DMS79 treated with DMSO at 0.1 percent for 48 hours (cell line): ENCODE measurements around the gene CFAP299.

Experiments used
- DNase-seq: peaks from one replicate; lab custom pipeline; 2025; lab: John Stamatoyannopoulos, UW

CFAP299 gene

DNA sequence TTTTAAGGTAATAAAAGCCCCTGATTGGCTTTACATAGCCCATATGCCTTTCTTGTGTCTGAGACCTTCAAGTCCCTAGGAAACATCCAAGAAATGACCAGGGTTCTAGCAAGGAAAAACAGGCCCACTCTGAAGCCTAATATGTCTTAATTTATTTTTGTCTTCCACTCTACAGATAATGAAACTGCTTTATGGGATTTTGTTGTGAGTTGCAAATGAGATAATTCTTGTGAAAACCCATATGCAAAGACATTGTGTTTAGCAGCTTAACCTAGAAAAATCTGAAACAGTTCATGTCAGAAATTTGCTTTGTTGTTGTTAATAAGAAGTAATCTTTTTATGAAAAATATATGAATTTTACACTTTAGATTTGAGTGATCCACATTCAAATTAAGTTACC, 504.3 kb downstream of the CFAP299 start:
- no peak for DNase-seq

GRCh38 chr4:80840396-80840795, 504.9 kb downstream of the CFAP299 start:
- no peak for DNase-seq

DNA sequence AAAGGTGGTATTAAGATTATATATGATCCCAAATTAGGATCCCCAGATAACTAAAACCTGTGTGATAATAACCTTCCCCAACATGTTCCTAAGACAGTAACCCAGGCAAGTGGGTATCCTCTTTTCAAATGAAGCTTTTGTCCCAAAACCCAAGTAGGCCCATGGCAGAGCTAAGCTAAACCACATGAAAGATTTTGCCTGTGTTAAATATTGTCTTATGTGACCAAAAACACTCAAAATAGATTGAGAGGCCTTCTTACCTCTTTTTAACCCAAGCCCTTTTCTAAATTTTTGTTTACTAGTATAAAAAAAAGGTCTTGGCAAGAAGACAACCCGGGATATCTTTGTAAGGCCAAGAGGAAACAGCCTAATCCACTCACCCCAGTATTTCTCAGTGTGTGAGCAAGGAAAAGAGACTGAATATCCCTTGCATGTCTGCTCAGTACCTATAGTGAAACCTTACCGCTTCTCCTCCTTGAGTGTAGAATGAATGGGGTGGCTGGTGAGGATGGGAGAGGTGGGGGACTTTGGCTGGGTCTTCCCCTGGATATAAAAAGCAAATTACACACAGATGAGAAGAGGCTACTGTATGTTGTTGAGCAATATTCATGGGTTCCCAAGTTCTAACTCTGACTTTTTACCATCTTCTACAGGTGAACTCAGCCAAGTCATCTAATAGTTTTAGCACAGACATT, 506.2 kb downstream of the CFAP299 start:
- DNase-seq, result no peak

DNA sequence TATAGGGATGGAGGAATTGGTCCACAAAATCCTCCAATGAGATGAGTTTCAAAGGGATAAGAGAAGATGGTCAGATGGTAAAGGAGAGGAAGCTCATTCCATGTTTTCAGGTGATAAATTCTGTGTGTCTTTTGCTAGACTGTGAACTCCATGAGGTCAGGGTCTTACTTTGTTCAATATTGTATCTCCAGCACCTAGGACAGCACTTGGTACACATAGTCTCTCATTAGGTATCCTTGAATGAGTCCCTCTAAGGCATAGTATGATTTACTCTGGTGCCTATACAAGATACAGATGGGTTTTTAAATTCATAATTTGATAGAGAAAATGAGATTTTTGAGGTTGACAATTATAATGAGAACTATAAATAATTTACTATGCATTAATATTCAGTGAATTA, 510.7 kb downstream of the CFAP299 start:
- DNase-seq, result no peak

GRCh38 chr4:80852061-80852460, 516.5 kb downstream of the CFAP299 start:
- DNase-seq, result no peak

DNA sequence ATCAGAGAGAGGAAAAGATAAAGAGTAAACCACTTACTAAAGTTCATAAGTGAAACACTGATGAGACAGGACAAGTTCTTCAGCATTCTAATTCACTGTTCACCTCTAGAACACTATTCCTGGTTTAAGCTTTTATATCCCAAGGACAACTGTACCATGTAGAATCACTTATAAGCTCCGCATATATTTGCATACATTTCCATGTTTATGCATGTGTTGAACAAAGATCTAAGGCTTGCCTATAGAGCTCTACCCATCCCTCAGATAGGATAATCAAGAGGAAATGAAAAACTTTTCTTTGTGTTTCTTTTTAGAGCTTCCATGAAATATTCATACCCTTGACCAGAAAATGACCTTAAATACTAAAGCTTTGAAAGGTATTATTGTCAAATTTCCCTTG, 538.0 kb downstream of the CFAP299 start:
- no peak for DNase-seq

- DNase-seq, result no peak
Observed at GRCh38 chr4:80874979-80875378, 539.4 kb downstream of the CFAP299 start.

DNA sequence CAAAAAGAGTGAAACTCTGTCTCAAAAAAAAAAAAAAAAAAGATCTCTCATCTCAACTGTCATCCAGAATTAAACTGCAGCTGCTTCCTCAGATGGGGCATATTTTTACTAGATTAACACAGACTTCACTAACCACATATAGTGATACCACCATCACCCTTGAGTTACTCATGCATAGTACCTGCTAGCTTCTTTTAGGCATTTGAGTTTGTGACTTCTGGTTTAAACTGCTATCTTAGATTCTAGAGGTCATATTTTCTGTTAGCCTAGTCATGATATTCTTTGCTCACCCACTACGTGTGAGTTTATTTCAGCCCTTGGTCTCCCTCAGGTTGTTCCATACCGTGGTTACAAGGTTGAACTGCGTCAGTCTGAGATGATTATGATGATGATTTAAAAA, 540.1 kb downstream of the CFAP299 start:
- no peak for DNase-seq

DNA sequence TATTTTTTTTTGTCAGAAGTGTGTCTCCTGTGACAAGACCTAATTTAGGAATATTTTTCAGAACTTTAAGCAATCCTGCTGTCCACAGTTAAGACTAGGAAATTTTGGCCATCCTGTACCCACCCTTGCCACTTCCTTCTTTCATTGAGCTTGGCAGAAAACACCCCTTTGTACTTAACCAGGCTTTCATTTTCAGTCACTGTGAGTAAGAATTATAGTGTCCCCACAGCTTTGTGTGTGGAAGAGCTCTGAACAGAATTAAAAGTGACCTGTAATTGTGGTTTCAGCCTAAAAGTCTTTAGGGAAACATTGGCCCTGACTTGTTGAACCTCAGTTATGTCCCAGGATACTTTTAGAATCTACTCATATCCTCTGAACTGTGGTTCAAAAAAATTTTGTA, 541.3 kb downstream of the CFAP299 start:
- no peak for DNase-seq

GRCh38 chr4:80878218-80878617, 542.7 kb downstream of the CFAP299 start:
- no peak for DNase-seq

GRCh38 chr4:80897537-80898303, 562.2 kb downstream of the CFAP299 start:
- DNase-seq, result no peak

- DNase-seq, result no peak
Observed at GRCh38 chr4:80900908-80901307, 565.4 kb downstream of the CFAP299 start.

GRCh38 chr4:80903020-80903419, 567.5 kb downstream of the CFAP299 start:
- DNase-seq, result no peak

- DNase-seq, result no peak
Observed at GRCh38 chr4:80909938-80910337, 574.4 kb downstream of the CFAP299 start.

DNA sequence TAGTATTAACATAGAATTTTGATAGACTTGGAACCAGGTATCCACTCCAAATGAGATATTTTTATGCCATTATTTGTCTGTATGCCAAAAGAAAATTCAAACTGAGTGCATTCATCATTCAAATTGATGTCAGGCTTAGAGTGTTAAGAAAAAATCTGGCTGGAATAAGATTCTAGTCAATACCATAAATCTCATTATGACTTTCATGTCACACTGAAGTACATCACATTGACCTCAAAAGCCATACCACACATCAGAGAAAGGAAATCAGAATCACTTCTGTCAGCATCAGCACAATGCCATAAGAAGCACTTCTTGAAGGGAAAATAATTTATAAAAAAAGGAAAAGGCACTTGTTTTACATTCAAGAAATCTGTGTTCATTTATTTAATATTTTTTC, 575.9 kb downstream of the CFAP299 start:
- DNase-seq, result no peak

DNA sequence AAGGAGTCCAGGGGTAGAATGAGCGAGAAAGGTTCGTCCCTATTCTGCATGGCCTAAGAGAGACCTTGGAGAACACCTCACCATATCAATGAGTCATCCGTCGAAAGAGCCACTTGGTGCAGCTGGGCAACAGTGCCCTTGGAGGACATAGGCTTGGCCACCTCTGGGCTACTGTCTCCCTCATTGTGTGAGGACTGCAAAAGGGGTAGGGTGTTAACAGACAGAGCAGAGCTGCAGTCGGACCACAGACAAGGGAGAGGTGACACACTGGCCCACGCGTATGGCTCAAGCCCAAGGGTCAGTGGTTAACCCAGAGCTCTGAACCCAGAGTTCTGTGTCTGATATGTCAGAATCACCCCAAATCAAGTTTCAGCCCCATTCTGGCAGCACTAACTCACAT, 576.8 kb downstream of the CFAP299 start:
- no peak for DNase-seq

GRCh38 chr4:80913381-80913780, 577.9 kb downstream of the CFAP299 start:
- DNase-seq, result no peak

DNA sequence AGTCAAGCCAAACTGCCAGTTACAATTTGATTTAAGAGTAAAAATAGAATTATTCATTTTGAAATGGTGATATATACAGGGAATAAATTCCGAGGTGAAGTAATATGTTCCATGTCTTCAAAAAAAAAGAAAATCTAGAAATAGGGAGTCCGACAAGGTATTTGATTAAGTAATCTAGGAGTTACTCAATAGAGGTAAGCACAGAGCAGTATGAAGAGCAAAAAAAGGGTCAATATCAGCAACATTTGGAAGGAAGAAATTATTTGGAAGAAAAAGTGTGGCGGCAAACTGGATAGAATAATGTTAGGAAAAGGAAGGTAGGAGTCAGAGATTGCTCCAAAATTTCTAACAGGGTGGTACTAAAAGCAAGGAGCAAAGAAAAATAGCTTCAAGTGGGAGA, 581.2 kb downstream of the CFAP299 start:
- DNase-seq, result no peak

DNA sequence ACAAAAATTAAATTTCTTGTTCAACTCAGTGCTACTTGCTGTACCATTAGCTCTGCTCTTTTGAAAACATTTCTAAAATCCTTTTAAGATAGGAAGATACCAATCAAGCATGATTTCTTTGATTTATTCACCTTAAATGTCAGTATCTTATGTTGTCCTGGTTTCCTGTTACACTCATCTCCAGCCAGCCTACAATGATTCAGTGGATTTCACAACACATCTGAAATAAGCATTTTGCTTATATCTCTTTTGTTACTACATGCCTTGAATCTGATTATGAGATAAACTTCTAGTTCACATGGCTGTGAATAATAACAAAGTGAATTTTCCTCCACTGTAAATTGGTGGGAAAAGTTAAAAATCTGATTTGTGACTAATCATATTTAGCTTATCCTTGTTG, 582.5 kb downstream of the CFAP299 start:
- no peak for DNase-seq

DNA sequence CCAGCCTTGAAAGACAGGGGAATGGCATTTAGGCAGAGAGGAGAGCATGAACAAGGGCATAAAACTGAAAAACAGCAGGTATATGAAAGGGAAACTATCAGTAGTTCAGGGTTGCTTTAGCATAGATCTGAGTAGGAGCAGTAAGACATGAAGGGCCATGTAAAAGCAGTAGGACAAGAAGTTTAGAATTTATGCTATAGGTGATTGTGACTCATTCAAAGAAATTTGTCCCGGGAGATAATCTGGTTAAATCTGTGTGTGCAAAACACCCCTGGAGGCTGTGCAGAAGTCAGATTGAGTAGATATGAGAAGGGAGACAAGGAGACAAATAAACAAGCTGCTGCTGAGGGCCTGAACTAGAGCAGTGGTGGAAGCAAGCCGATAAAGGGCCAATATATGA, 585.9 kb downstream of the CFAP299 start:
- DNase-seq, result no peak

DNA sequence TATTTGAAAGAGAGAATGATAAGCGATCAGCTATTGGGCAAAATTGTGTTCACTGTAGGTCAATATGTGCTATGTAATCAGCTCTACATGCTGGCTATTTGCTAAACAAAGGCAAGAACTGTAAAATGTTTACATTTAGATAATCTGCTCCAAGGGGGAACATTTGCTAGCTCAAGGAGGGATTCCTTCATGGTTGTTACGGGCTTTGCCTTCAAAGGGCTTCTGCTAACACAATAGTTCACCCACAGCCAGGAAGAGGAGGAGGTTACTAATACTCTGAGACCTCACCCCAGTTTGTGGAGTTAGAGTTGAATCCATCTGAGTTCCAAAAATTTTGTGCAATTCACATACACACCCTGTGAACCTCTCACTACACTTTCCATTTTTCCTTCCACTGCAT, 587.4 kb downstream of the CFAP299 start:
- DNase-seq, result no peak

- no peak for DNase-seq
Observed at GRCh38 chr4:80925293-80925692, 589.8 kb downstream of the CFAP299 start.

- no peak for DNase-seq
Observed at GRCh38 chr4:80926446-80926845, 590.9 kb downstream of the CFAP299 start.

DNA sequence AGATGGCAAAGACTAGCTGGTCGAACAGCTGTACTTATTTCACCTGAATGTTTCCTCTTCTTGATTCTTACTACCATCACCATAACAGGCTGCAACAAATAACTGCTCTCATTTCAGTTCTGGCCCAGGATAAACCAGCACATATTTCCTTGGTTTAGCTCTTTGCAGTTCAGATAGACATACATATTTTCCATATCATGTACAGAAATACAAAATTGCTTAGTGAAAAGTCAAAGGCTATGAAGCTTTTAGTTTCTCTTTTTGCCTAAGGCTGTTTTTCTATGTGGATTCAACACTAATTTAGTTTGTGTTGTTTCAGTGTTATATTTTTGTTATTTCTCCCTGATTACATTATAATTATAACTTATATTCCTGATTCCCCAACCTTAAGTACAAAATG, 591.4 kb downstream of the CFAP299 start:
- no peak for DNase-seq
